ENCODE measurements around the gene TBC1D10B.

DNA sequence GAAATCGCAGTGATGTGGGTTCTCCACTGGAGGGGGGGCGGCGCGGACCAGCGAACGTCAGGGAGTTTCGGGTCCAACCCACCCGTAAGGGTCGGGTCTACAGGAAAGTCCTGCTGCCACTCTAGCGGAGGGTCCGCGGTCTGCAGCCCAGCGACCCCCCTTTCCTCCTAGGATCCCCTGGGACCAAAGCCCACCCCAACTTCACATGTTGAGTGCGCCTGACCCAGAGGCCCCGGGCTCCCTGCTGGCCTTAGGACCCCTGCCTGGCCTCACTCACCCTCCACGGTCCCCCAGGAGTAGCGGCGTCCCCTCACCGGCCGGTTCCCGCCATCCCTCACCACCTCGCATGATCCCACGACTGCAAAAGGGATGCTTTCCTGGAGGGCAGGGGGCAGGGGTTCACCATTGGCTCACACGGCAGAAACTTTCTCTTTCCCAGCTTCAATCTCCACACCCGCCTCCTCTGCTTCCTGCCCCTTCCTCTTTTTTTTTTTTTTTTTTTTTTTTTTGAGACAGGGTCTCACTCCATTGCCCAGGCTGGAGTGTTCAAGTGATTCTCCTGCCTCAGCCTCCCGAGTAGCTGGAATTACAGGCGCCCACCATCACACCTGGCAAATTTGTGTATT, 9.0 kb upstream of the TBC1D10B start:
- no peak for TF ChIP-seq POLR2A (IDR thresholded peaks at IDR 0.05; ENCODE audit: borderline replicate concordance, extremely low read depth, insufficient read depth, insufficient read length)
- no peak for TF ChIP-seq EZH2 (IDR thresholded peaks at IDR 0.05)
- no peak for TF ChIP-seq POLR2AphosphoS5 (IDR thresholded peaks at IDR 0.05; ENCODE audit: low read depth, low read length)
- TF ChIP-seq EZH2phosphoT487 (IDR thresholded peaks at IDR 0.05; ENCODE audit: borderline replicate concordance), result no peak
- TF ChIP-seq, protein P1, sequence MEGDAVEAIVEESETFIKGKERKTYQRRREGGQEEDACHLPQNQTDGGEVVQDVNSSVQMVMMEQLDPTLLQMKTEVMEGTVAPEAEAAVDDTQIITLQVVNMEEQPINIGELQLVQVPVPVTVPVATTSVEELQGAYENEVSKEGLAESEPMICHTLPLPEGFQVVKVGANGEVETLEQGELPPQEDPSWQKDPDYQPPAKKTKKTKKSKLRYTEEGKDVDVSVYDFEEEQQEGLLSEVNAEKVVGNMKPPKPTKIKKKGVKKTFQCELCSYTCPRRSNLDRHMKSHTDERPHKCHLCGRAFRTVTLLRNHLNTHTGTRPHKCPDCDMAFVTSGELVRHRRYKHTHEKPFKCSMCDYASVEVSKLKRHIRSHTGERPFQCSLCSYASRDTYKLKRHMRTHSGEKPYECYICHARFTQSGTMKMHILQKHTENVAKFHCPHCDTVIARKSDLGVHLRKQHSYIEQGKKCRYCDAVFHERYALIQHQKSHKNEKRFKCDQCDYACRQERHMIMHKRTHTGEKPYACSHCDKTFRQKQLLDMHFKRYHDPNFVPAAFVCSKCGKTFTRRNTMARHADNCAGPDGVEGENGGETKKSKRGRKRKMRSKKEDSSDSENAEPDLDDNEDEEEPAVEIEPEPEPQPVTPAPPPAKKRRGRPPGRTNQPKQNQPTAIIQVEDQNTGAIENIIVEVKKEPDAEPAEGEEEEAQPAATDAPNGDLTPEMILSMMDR (IDR thresholded peaks at IDR 0.05 in 2 of 3, conservative IDR thresholded peaks at IDR 0.05 in 1 of 3; ENCODE audit: borderline replicate concordance in 1 of 3, insufficient read depth in 1 of 3, low read depth in 2 of 3, low read length in 2 of 3), result no peak; a peak in 1 of 6 replicates
- TF ChIP-seq RAD21 (IDR thresholded peaks at IDR 0.05; ENCODE audit: low read depth), result no peak
- TF ChIP-seq, protein P2, sequence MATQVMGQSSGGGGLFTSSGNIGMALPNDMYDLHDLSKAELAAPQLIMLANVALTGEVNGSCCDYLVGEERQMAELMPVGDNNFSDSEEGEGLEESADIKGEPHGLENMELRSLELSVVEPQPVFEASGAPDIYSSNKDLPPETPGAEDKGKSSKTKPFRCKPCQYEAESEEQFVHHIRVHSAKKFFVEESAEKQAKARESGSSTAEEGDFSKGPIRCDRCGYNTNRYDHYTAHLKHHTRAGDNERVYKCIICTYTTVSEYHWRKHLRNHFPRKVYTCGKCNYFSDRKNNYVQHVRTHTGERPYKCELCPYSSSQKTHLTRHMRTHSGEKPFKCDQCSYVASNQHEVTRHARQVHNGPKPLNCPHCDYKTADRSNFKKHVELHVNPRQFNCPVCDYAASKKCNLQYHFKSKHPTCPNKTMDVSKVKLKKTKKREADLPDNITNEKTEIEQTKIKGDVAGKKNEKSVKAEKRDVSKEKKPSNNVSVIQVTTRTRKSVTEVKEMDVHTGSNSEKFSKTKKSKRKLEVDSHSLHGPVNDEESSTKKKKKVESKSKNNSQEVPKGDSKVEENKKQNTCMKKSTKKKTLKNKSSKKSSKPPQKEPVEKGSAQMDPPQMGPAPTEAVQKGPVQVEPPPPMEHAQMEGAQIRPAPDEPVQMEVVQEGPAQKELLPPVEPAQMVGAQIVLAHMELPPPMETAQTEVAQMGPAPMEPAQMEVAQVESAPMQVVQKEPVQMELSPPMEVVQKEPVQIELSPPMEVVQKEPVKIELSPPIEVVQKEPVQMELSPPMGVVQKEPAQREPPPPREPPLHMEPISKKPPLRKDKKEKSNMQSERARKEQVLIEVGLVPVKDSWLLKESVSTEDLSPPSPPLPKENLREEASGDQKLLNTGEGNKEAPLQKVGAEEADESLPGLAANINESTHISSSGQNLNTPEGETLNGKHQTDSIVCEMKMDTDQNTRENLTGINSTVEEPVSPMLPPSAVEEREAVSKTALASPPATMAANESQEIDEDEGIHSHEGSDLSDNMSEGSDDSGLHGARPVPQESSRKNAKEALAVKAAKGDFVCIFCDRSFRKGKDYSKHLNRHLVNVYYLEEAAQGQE (IDR thresholded peaks at IDR 0.05; ENCODE audit: low read depth), result no peak
- TF ChIP-seq CEBPB (IDR thresholded peaks at IDR 0.05; ENCODE audit: low read depth), result no peak
